Measurements from ENCODE around the gene LAMA5. TPM values are rescaled to one million over a fixed set of nuclear protein-coding genes. Genes with fewer than 3 reads are reported as not detected.

LAMA5 gene
- total and polyA plus RNA-seq, 2 of the 8 experiments (the other 6 are each of a cell fraction or from before 2014, with no cell fraction given) = 34.4 to 225 TPM

DNA sequence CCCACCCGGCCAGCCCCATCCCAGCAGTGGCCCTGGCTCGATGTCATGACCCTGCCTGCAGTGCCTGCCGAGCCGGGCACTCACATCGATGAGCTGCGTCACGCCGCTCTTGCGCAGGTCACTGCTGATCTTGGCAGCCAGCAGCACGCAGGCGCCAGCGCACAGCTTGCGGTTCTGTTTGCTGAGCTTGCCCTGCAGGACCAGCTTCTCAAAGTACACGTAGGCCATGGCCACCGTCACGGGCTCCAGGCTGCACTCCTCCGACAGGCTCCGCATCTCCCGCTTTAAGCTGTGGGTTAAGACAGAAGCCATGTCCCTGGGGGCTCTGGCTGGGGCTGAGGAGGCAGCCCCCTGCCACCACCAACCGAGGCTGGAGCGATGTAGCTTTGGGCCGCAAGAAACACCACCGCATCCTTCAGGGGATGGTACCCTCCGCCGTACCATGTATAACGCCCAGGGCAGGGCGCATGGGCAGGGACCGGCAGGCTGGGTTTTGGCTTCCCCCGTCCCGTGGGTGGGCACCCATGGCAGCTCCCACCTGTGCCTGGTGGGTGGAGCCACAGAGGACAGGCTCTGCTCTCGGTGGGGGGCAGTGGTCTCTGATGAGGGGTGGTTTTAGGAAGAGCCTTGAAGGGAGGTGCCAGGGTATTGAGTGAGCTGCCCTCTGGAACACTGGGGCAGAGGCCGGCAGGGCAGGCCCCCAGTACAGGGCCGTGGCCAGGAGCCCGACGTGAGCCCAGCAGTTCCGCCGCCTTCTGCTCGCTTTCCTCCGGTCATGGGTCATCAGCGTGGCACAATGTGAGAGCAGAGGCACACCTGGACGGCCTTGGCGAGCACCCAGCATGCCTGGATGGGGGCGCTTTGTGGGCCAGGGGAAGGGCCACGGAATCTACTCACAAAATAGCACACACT lies 24.3 kb upstream of the LAMA5 start (continued):
- TF ChIP-seq EP300 (IDR thresholded peaks at IDR 0.05; ENCODE audit: borderline replicate concordance in 1 of 2, low read depth in 2 of 2, low read length in 2 of 2) (no peak), CTBP2 (IDR thresholded peaks at IDR 0.05; ENCODE audit: borderline replicate concordance, insufficient read depth, insufficient read length, low read length) (no peak), CBX8 (IDR thresholded peaks at IDR 0.05; ENCODE audit: borderline replicate concordance, low read depth, low read length) (no peak), POLR2AphosphoS5 (IDR thresholded peaks at IDR 0.05; ENCODE audit: low read depth, low read length) (no peak), MAFK (IDR thresholded peaks at IDR 0.05; ENCODE audit: low read depth, low read length) (no peak)

All from H1 (cell line).